ENCODE measurements around the gene ZNRF1. TPM values are rescaled to one million over a fixed set of nuclear protein-coding genes. Genes with fewer than 3 reads are reported as not detected.
A peak's percentile ranks its signal among the peaks of the same experiment; 100 is the strongest.

ZNRF1 gene
- total RNA-seq, 4 donors from 2014 or later = 28.5 to 58.4 (median 40.4) TPM

DNA sequence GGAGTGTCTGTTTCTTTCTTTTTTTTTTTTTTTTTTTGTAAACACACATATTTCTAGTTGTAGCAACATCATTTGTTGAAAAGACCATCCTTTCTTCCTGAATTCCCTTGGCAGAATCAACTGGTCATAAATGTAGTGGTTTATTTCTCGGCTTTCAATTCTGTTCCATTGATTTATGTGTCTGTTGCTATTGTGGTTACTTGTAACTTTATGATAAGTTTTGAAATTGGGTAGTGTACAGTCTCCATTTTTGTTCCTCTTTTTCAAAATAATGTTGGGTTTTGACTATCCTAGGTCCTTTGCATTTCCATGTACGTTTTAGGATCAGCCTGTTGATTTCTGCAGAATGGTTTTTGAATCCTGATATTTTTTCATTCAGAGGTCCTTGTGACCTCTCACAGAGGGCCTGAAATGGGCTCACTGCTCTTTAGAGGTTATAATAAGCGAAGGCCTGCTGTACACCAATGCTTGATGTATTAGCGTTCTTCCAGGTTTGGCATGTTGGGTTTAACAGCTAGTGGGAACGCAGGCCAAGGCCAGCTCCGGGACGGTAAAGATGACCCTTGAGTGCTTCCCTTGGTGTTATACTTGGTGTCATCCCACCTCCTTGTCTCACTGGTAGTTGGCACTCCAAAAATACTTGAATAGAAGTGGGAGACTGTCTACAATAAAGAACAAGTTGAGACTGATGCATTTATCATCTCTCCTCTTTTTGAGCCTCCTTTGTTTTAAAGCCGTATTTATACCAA is 43.8 kb downstream of the ZNRF1 start:
- H3K27ac ChIP-seq = peak overlapping the region; percentile 12 to 71 (median 56)
- H3K27me3 ChIP-seq = no peaks in the 10 kb centered on the region
- H3K4me3 ChIP-seq = no peak overlapping the region
- intact Hi-C loops (cut with DNase I; ENCODE audit: low total_unique reads) (no loop called here), in situ Hi-C loops (cut with MboI; ENCODE audit: low pct_ligation_motif_present in 1 of 4, low pct_unique_long_range_greater_than_20kb in 1 of 4, low sequenced_read_pairs in 3 of 4) (no loop called here)
- H3K36me3 ChIP-seq = no peaks in the 10 kb centered on the region
- no peak for DNase-seq
- 54 to 70% methylated on average over 7 to 8 of the region's 8 CpGs for WGBS, 2 donors (ENCODE audit: low coverage in 1 of 2)
- TF ChIP-seq POLR2AphosphoS5 (IDR thresholded peaks at IDR 0.05) = no peak
- no peak for TF ChIP-seq EP300 (IDR thresholded peaks at IDR 0.05; ENCODE audit: low read depth)
- TF ChIP-seq POLR2A (IDR thresholded peaks at IDR 0.05) = no peak
- TF ChIP-seq, protein P1, sequence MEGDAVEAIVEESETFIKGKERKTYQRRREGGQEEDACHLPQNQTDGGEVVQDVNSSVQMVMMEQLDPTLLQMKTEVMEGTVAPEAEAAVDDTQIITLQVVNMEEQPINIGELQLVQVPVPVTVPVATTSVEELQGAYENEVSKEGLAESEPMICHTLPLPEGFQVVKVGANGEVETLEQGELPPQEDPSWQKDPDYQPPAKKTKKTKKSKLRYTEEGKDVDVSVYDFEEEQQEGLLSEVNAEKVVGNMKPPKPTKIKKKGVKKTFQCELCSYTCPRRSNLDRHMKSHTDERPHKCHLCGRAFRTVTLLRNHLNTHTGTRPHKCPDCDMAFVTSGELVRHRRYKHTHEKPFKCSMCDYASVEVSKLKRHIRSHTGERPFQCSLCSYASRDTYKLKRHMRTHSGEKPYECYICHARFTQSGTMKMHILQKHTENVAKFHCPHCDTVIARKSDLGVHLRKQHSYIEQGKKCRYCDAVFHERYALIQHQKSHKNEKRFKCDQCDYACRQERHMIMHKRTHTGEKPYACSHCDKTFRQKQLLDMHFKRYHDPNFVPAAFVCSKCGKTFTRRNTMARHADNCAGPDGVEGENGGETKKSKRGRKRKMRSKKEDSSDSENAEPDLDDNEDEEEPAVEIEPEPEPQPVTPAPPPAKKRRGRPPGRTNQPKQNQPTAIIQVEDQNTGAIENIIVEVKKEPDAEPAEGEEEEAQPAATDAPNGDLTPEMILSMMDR (IDR thresholded peaks at IDR 0.05) = no peak
- H3K4me1 ChIP-seq = peaks cover 10 to 35% (median 16%) of the 10 kb centered on the region in 4 donors
- peaks cover 0 to 8% of the 10 kb centered on the region in 2 donors for H3K9me3 ChIP-seq

GRCh38 chr16:75043175-75043895 is 44.5 kb downstream of the ZNRF1 start:
- H3K4me1 ChIP-seq = peaks cover 10 to 35% (median 16%) of the 10 kb centered on the region in 4 donors
- H3K9me3 ChIP-seq = peaks cover 0 to under 1% of the 10 kb centered on the region in 2 donors
- DNase-seq = no peak
- no peaks in the 10 kb centered on the region for H3K27me3 ChIP-seq
- 89 to 95% methylated on average over 2 of the region's 2 CpGs for WGBS, 2 donors (ENCODE audit: low coverage in 1 of 2)
- intact Hi-C loops (cut with DNase I; ENCODE audit: low total_unique reads) = no loop called here
- no peak for TF ChIP-seq EP300 (IDR thresholded peaks at IDR 0.05; ENCODE audit: low read depth)
- TF ChIP-seq, protein P1 (IDR thresholded peaks at IDR 0.05) = no peak
- TF ChIP-seq POLR2A (IDR thresholded peaks at IDR 0.05) = no peak
- TF ChIP-seq POLR2AphosphoS5 (IDR thresholded peaks at IDR 0.05) = no peak
- H3K4me3 ChIP-seq = no peak overlapping the region
- H3K36me3 ChIP-seq = no peaks in the 10 kb centered on the region
- H3K27ac ChIP-seq = peak overlapping the region; percentile 12 to 71 (median 56)
- in situ Hi-C loops (cut with MboI; ENCODE audit: low pct_ligation_motif_present in 1 of 4, low pct_unique_long_range_greater_than_20kb in 1 of 4, low sequenced_read_pairs in 3 of 4) = no loop called here

GRCh38 chr16:75044800-75045361 is 46.1 kb downstream of the ZNRF1 start:
- TF ChIP-seq, protein P1 (IDR thresholded peaks at IDR 0.05) = no peak
- TF ChIP-seq POLR2AphosphoS5 (IDR thresholded peaks at IDR 0.05) (no peak), EP300 (IDR thresholded peaks at IDR 0.05; ENCODE audit: low read depth) (no peak), POLR2A (IDR thresholded peaks at IDR 0.05) (no peak)
- intact Hi-C loops (cut with DNase I; ENCODE audit: low total_unique reads) = no loop called here
- in situ Hi-C loops (cut with MboI; ENCODE audit: low pct_ligation_motif_present in 1 of 4, low pct_unique_long_range_greater_than_20kb in 1 of 4, low sequenced_read_pairs in 3 of 4) = no loop called here

DNA sequence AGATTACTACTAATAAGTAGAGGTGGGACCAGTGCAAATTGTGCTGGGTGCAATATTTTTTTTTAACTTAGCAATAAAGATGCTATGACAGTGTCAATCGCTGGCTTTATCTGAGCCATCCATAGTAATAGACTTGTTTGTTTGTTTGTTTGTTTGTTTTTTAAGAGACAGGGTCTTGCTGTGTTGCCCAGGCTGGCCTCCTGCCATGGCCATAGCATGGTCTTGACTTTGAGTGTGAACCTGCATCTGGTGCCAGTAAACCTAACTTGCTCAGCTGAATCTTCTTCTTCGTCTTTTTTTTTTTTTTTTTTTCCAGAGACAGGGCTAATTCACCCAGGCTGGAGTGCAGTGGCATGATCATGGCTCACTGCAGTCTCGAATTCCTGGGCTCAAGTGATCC is 46.6 kb downstream of the ZNRF1 start:
- no peaks in the 10 kb centered on the region for H3K36me3 ChIP-seq
- peaks cover 10 to 43% (median 16%) of the 10 kb centered on the region in 4 donors for H3K4me1 ChIP-seq
- intact Hi-C loops (cut with DNase I; ENCODE audit: low total_unique reads) = no loop called here
- DNase-seq = no peak
- H3K27ac ChIP-seq = peak overlapping the region in 3 of 4 donors; percentile 8 to 71 (median 60)
- WGBS, 2 donors (ENCODE audit: low coverage in 1 of 2) = 72 to 82% methylated on average over 3 of the region's 3 CpGs
- in situ Hi-C loops (cut with MboI; ENCODE audit: low pct_ligation_motif_present in 1 of 4, low pct_unique_long_range_greater_than_20kb in 1 of 4, low sequenced_read_pairs in 3 of 4) = no loop called here
- TF ChIP-seq, protein P1 (IDR thresholded peaks at IDR 0.05) = no peak
- no peak overlapping the region for H3K4me3 ChIP-seq
- H3K9me3 ChIP-seq = no peaks in the 10 kb centered on the region
- H3K27me3 ChIP-seq = no peaks in the 10 kb centered on the region

More at GRCh38 chr16:75044800-75045361, 46.1 kb downstream of the ZNRF1 start:
- no peak overlapping the region for H3K4me3 ChIP-seq
- H3K4me1 ChIP-seq = peaks cover 10 to 43% (median 16%) of the 10 kb centered on the region in 4 donors
- peak overlapping the region; percentile 8 to 71 (median 40) for H3K27ac ChIP-seq
- no peaks in the 10 kb centered on the region for H3K27me3 ChIP-seq
- WGBS, 2 donors (ENCODE audit: low coverage in 1 of 2) = 42 to 45% methylated on average over 3 of the region's 3 CpGs
- H3K36me3 ChIP-seq = no peaks in the 10 kb centered on the region
- H3K9me3 ChIP-seq = no peaks in the 10 kb centered on the region
- no peak for DNase-seq
